BJ (cell line): ENCODE measurements around the gene LRWD1. TPM values are rescaled to one million over a fixed set of nuclear protein-coding genes. Genes with fewer than 3 reads are reported as not detected.

ENCODE experiments used
- CTCF ChIA-PET: fragments of 350-600 bp; formaldehyde crosslinking; extraction: SDS; loops from one replicate; lab custom pipeline; 2021; ENCODE audit warnings: antibody characterized with exemption, inconsistent platforms; lab: Yijun Ruan, JAX
- POLR2A ChIA-PET: fragments of 300-600 bp; sonication (Branson Sonifier 250); formaldehyde crosslinking; extraction: SDS; loops from one replicate; lab custom pipeline; 2021; ENCODE audit warnings: antibody characterized with exemption; lab: Charles Lee
- DNase-seq: peaks from one replicate; pipeline ENCODE4 v3.0.0-alpha.2; 2011; ENCODE audit warnings: low read depth
- H3K27me3 ChIP-seq: 2 replicates; pipeline ENCODE4 v1.6.0; 2011; ENCODE audit warnings: low read length; ENCODE audit not compliant: control insufficient read depth, insufficient read depth
- H3K36me3 ChIP-seq: 2 replicates; pipeline ENCODE4 v1.5.1; 2011; ENCODE audit warnings: low read length; ENCODE audit not compliant: control insufficient read depth, insufficient read depth
- H3K4me3 ChIP-seq: 2 replicates; pipeline ENCODE4 v1.5.1; 2011; ENCODE audit warnings: low read depth, mild to moderate bottlenecking, control low read depth, low read length
- CTCF ChIP-seq: IDR thresholded peaks from 2 replicates; pipeline ENCODE4 v1.5.1; 2011; ENCODE audit warnings: low read depth, mild to moderate bottlenecking, control low read depth, inconsistent platforms, low read length, moderate library complexity; ENCODE audit not compliant: insufficient read depth
- polyA plus RNA-seq: library from polyadenylated mRNA; depleted of rRNA; stranded (reverse); fragments of >200 nt; gene quantifications from 2 replicates; pipeline ENCODE4 v1.2.3, GENCODE V29; 2011

The LRWD1 gene
- polyA plus RNA-seq, 1 experiment: 15.1 TPM

GRCh38 chr7:102455596-102455995, 9.2 kb upstream of the LRWD1 start:
- Histone ChIP-seq H3K36me3 (peaks cover 15% of the 10 kb centered on the region), H3K4me3 (no peak overlapping the region), H3K27me3 (no peaks in the 10 kb centered on the region)
- DNase-seq: no peak
- no peak for TF ChIP-seq CTCF
- CTCF ChIA-PET: no interaction called here
- POLR2A ChIA-PET: no interaction called here

GRCh38 chr7:102456327-102456726, 8.5 kb upstream of the LRWD1 start:
- peaks cover 15% of the 10 kb centered on the region for H3K36me3 ChIP-seq
- ChIA-PET POLR2A (no interaction called here), CTCF (no interaction called here)
- no peak for DNase-seq
- no peak for TF ChIP-seq CTCF
- no peak overlapping the region for H3K4me3 ChIP-seq
- no peaks in the 10 kb centered on the region for H3K27me3 ChIP-seq

GRCh38 chr7:102457352-102457924, 7.3 kb upstream of the LRWD1 start:
- Histone ChIP-seq H3K27me3 (no peaks in the 10 kb centered on the region), H3K4me3 (no peak overlapping the region), H3K36me3 (peaks cover 15% of the 10 kb centered on the region)
- TF ChIP-seq CTCF: no peak
- ChIA-PET CTCF (no interaction called here), POLR2A (no interaction called here)
- DNase-seq: no peak

- DNase-seq: no peak
- no peak for TF ChIP-seq CTCF
- Histone ChIP-seq H3K36me3 (peaks cover 15% of the 10 kb centered on the region), H3K27me3 (no peaks in the 10 kb centered on the region), H3K4me3 (no peak overlapping the region)
- POLR2A ChIA-PET: no interaction called here
- CTCF ChIA-PET: interaction anchor here (1.1 to 1.3 kb wide), 2 partner anchors 18 to 21 kb away, joined by 3 read pairs; no protein-coding TSS in a partner anchor
Measured at GRCh38 chr7:102459221-102459844, 5.5 kb upstream of the LRWD1 start.

GRCh38 chr7:102460467-102460866, 4.3 kb upstream of the LRWD1 start:
- no peak for DNase-seq
- POLR2A ChIA-PET: no interaction called here
- Histone ChIP-seq H3K27me3 (no peaks in the 10 kb centered on the region), H3K36me3 (peaks cover 15% of the 10 kb centered on the region), H3K4me3 (no peak overlapping the region)
- CTCF ChIA-PET: no interaction called here
- TF ChIP-seq CTCF: no peak
